Esophagus muscularis mucosa (tissue), 4 donors: Measurements from ENCODE around the gene BCAT1. TPM values are rescaled to one million over a fixed set of nuclear protein-coding genes. Genes with fewer than 3 reads are reported as not detected.

ENCODE experiments used
- DNase-seq: peaks from one replicate; pipeline ENCODE4 v3.0.0-alpha.2; 2017; ENCODE audit errors: extremely low spot score
- H3K27ac ChIP-seq, 4 donors: fragments of 200-600 bp; sonication (generic); replicated peaks in 1 of 4; 1 replicate in 3 of 4; 2 replicates in 1 of 4; pipeline ENCODE4 v1.5.1; 2016 to 2019; ENCODE audit warnings: mild to moderate bottlenecking in 1 of 4
- H3K27me3 ChIP-seq, 4 donors: fragments of 200-600 bp; sonication (generic); one replicate each; pipeline versions ENCODE4 v1.5.1 to v1.6.0; 2016 to 2019
- H3K36me3 ChIP-seq, 4 donors: fragments of 200-600 bp; sonication (generic); one replicate each; pipeline ENCODE4 v1.5.1; 2016 to 2019
- H3K4me1 ChIP-seq, 4 donors: fragments of 200-600 bp; sonication (generic); one replicate each; pipeline ENCODE4 v1.5.1; 2016 to 2019
- H3K4me3 ChIP-seq, 4 donors: fragments of 200-600 bp; sonication (generic); 1 replicate in 2 of 4; 2 replicates in 2 of 4; pipeline ENCODE4 v1.5.1; 2016 to 2019; ENCODE audit warnings: mild to moderate bottlenecking in 4 of 4, moderate library complexity in 1 of 4
- H3K9me3 ChIP-seq, 4 donors: fragments of 200-600 bp; sonication (generic); 1 replicate in 3 of 4; 2 replicates in 1 of 4; pipeline ENCODE4 v1.5.1; 2016 to 2019
- CTCF ChIP-seq, 3 experiments: fragments of 200-600 bp in 2 of 3; fragments of 450-650 bp in 1 of 3; sonication (generic) in 2 of 3; IDR thresholded peaks; one replicate each; pipeline ENCODE4 v1.5.1; 2017 to 2019; ENCODE audit warnings: antibody characterized with exemption in 3 of 3, mild to moderate bottlenecking in 2 of 3, moderate library complexity in 1 of 3
- EP300 ChIP-seq: sonication (generic); formaldehyde crosslinking; IDR thresholded peaks from one replicate; pipeline ENCODE4 v1.6.1; 2017; ENCODE audit warnings: antibody characterized with exemption
- POLR2A ChIP-seq: fragments of 450-650 bp; IDR thresholded peaks from one replicate; pipeline ENCODE4 v1.6.1; 2017; ENCODE audit warnings: antibody characterized with exemption, moderate library complexity, mild to moderate bottlenecking, low read depth
- POLR2AphosphoS5 ChIP-seq, 2 donors: sonication (generic); formaldehyde crosslinking; IDR thresholded peaks; one replicate each; pipeline ENCODE4 v1.6.1; 2017; ENCODE audit warnings: antibody characterized with exemption in 2 of 2
- WGBS: methylation state at CpG from one replicate; pipeline ENCODE4 v1.1.5; 2018; 5-methylcytosine and 5-hydroxymethylcytosine counted together
- intact Hi-C: fragments of 100-400 bp; cut with DNase I; formaldehyde crosslinking; loops from one replicate; pipeline ENCODE4 v1.15.1; 2023
- total RNA-seq, 4 donors: library from RNA; depleted of rRNA; stranded (reverse); fragments of >200 nt; gene quantifications; one replicate each; pipeline versions ENCODE4 v1.1.0 to v1.2.1, GENCODE V29; 2016

Gene BCAT1
- total RNA-seq, 4 donors from 2014 or later = 9.1 to 23.4 (median 14.7) TPM

GRCh38 chr12:24769682-24770081 is 179.2 kb downstream of the BCAT1 start:
- no peaks in the 10 kb centered on the region for H3K27me3 ChIP-seq
- peaks cover 0 to 10% (median 5%) of the 10 kb centered on the region in 4 donors for H3K9me3 ChIP-seq
- WGBS = 97% methylated on average over 3 of the region's 3 CpGs
- no peak overlapping the region for H3K27ac ChIP-seq
- no peak for DNase-seq
- H3K4me3 ChIP-seq = no peak overlapping the region
- TF ChIP-seq POLR2AphosphoS5 (IDR thresholded peaks at IDR 0.05) (no peak), EP300 (no peak), POLR2A (no peak), CTCF (IDR thresholded peaks at IDR 0.05) (no peak)
- H3K36me3 ChIP-seq = no peaks in the 10 kb centered on the region
- intact Hi-C loops = no loop called here
- no peaks in the 10 kb centered on the region for H3K4me1 ChIP-seq

DNA sequence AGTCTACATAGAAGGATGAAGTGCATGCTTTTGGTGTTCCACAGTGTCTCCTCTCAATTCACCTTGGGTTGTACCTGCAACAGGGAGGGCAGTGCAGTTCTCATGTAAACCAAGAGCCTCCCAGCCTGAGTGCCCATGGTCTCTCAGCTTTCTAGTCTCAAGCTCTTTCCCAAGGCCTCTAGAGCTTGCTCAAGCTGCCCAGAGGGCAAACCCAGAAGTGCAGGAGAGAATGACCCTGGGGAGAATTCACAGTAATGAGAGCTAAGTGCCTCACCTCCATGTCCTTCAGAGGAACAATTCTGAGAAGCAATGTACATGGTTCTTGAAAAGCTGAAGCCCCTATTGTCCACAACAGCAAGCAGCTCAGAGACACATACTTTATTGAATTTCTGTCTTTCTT is 180.5 kb downstream of the BCAT1 start:
- Histone ChIP-seq H3K9me3 (peaks cover 0 to 10% (median 5%) of the 10 kb centered on the region in 4 donors), H3K4me3 (no peak overlapping the region), H3K36me3 (no peaks in the 10 kb centered on the region), H3K4me1 (no peaks in the 10 kb centered on the region), H3K27me3 (no peaks in the 10 kb centered on the region), H3K27ac (no peak overlapping the region)
- TF ChIP-seq POLR2AphosphoS5 (IDR thresholded peaks at IDR 0.05) = no peak
- TF ChIP-seq POLR2A = no peak
- TF ChIP-seq CTCF (IDR thresholded peaks at IDR 0.05) = no peak
- TF ChIP-seq EP300 = no peak
- DNase-seq = no peak
- intact Hi-C loops = no loop called here

DNA sequence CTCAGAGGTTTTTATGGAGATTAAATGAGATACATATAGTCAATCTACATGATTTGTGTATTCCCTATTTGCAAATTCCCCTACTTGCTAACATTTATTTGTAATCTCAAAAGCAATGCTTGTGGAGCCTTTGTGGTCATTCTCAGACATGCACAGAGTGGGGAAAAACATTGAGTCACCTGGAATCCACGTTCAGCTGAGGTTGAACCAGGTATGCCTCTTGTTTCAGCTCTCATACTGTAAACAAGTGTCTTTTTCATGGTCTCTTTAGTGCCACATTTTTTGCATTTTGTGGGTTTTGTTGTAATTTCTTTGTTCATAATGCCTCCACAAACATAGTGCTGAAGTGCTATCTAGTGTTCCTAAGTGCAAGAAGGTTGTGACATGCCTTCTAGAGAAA is 181.9 kb downstream of the BCAT1 start:
- Histone ChIP-seq H3K27ac (no peak overlapping the region), H3K4me3 (no peak overlapping the region), H3K36me3 (no peaks in the 10 kb centered on the region), H3K27me3 (no peaks in the 10 kb centered on the region), H3K4me1 (no peaks in the 10 kb centered on the region), H3K9me3 (peaks cover 0 to 10% (median 5%) of the 10 kb centered on the region in 4 donors)
- DNase-seq = no peak
- no peak for TF ChIP-seq CTCF (IDR thresholded peaks at IDR 0.05)
- WGBS = 86% methylated on average over 1 of the region's 1 CpG
- intact Hi-C loops = no loop called here

DNA sequence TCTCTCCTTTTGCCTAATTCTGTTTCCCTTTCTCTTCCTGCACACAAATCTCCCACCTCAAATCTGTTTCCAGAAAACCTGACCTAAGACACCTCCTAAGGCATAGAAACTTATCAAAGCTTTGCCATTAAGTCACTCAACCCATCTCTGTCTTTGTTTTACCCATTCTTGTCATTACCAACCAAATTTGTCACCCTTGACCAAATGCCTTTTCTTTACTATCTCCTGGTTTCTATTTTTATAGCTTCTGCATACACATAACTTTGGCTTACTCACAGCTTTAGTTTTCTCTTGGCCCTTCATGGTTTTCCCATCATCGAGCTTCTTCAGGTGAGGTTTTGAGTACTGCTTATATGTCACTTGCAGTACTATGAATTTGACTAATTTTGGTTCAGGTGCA is 184.2 kb downstream of the BCAT1 start:
- TF ChIP-seq POLR2A = no peak
- no peak for TF ChIP-seq CTCF (IDR thresholded peaks at IDR 0.05)
- TF ChIP-seq EP300 = no peak
- TF ChIP-seq POLR2AphosphoS5 (IDR thresholded peaks at IDR 0.05) = no peak
- Histone ChIP-seq H3K27ac (no peak overlapping the region), H3K9me3 (peaks cover 0 to 10% (median 5%) of the 10 kb centered on the region in 4 donors), H3K27me3 (no peaks in the 10 kb centered on the region), H3K4me3 (no peak overlapping the region), H3K36me3 (no peaks in the 10 kb centered on the region), H3K4me1 (peaks cover 0 to 7% (median 0%) of the 10 kb centered on the region in 4 donors)
- intact Hi-C loops = no loop called here
- DNase-seq = no peak
- WGBS = 89% methylated on average over 1 of the region's 1 CpG

- WGBS = 76% methylated on average over 5 of the region's 5 CpGs
- intact Hi-C loops = no loop called here
- TF ChIP-seq CTCF (IDR thresholded peaks at IDR 0.05) = no peak
- no peak for TF ChIP-seq POLR2A
- no peak for TF ChIP-seq EP300
- TF ChIP-seq POLR2AphosphoS5 (IDR thresholded peaks at IDR 0.05) = no peak
- Histone ChIP-seq H3K36me3 (no peaks in the 10 kb centered on the region), H3K4me3 (no peak overlapping the region), H3K27me3 (no peaks in the 10 kb centered on the region), H3K4me1 (peaks cover 0 to 7% (median 0%) of the 10 kb centered on the region in 4 donors), H3K9me3 (no peaks in the 10 kb centered on the region), H3K27ac (no peak overlapping the region)
- no peak for DNase-seq
These were observed 188.1 kb downstream of the BCAT1 start for GRCh38 chr12:24760606-24761378.
